B cell (primary cell): ENCODE results near the gene CYP2R1. TPM values are rescaled to one million over a fixed set of nuclear protein-coding genes. Genes with fewer than 3 reads are reported as not detected.

Experiments
- ATAC-seq: fragments of 200-7000 bp; cut with Tn5 transposase; one replicate; pipeline ENCODE4 v1.10.0; 2021; ENCODE audit warnings: low read depth, mild to moderate bottlenecking, moderate number of reproducible peaks, moderate library complexity
- CTCF ChIA-PET: fragments of 350-600 bp; sonication (Branson Sonifier 250); formaldehyde crosslinking; loops from one replicate; lab custom pipeline; 2021; ENCODE audit warnings: antibody characterized with exemption, inconsistent platforms; lab: Charles Lee
- POLR2A ChIA-PET: fragments of 350-600 bp; sonication (Branson Sonifier 250); formaldehyde crosslinking; loops from one replicate; lab custom pipeline; 2021; ENCODE audit warnings: antibody characterized with exemption; lab: Charles Lee
- DNase-seq: peaks from one replicate; pipeline ENCODE4 v3.0.0; 2013
- H2AFZ ChIP-seq: 2 replicates; pipeline ENCODE4 v1.6.1; 2012; ENCODE audit warnings: mild to moderate bottlenecking, low read depth, low read length; ENCODE audit not compliant: insufficient read depth, poor library complexity, severe bottlenecking
- H3K27ac ChIP-seq, 2 donors: 1 replicate in 1 of 2; 2 replicates in 1 of 2; pipeline ENCODE4 v1.5.1; 2012 to 2013; ENCODE audit warnings: low read length in 2 of 2, mild to moderate bottlenecking in 2 of 2, moderate library complexity in 1 of 2
- H3K27me3 ChIP-seq, 4 experiments: fragments of 200-600 bp in 1 of 4; sonication (generic) in 1 of 4; replicated peaks in 1 of 4; 1 replicate in 2 of 4; 2 replicates in 2 of 4; pipeline versions ENCODE4 v1.6.1 to v1.7.0; 2013 to 2016; ENCODE audit warnings: low read length in 3 of 4, mild to moderate bottlenecking in 2 of 4, mixed read lengths in 1 of 4, moderate library complexity in 1 of 4; ENCODE audit not compliant: insufficient read depth in 4 of 4, control insufficient read depth in 3 of 4; ENCODE audit errors: control extremely low read depth in 1 of 4
- H3K36me3 ChIP-seq, 2 experiments: replicated peaks in 1 of 2; 1 replicate in 1 of 2; 2 replicates in 1 of 2; pipeline versions ENCODE4 v1.6.1 to v1.7.1; 2013; ENCODE audit warnings: low read length in 1 of 2; ENCODE audit not compliant: insufficient read depth in 2 of 2, control insufficient read depth in 1 of 2; ENCODE audit errors: control extremely low read depth in 1 of 2, extremely low read depth in 1 of 2
- H3K4me1 ChIP-seq, 2 donors: fragments of 200-600 bp in 1 of 2; sonication (generic) in 1 of 2; 1 replicate in 1 of 2; 2 replicates in 1 of 2; pipeline versions ENCODE4 v1.5.1 to v1.6.1; 2013 to 2017; ENCODE audit warnings: low read length in 2 of 2; ENCODE audit not compliant: control insufficient read depth in 2 of 2, insufficient read depth in 2 of 2
- H3K4me2 ChIP-seq: replicated peaks from 2 replicates; pipeline ENCODE3; 2012; ENCODE audit warnings: mild to moderate bottlenecking, low read depth, low read length; ENCODE audit not compliant: poor library complexity, severe bottlenecking
- H3K4me3 ChIP-seq, 5 experiments: fragments of 200-600 bp in 1 of 5; sonication (generic) in 1 of 5; 1 replicate in 3 of 5; 2 replicates in 2 of 5; pipeline versions ENCODE4 v1.5.1 to v1.7.0; 2011 to 2016; ENCODE audit warnings: low read length in 4 of 5, mild to moderate bottlenecking in 4 of 5, low read depth in 2 of 5, control low read depth in 1 of 5, moderate library complexity in 1 of 5; ENCODE audit not compliant: insufficient read depth in 1 of 5; ENCODE audit errors: control extremely low read depth in 1 of 5, extremely low read depth in 1 of 5
- H3K79me2 ChIP-seq: fragments of 200-600 bp; sonication (generic); one replicate; pipeline ENCODE4 v1.6.0; 2016; ENCODE audit warnings: low read length; ENCODE audit not compliant: control insufficient read depth, insufficient read depth
- H3K9ac ChIP-seq: fragments of 200-600 bp; sonication (generic); 2 replicates; pipeline ENCODE4 v1.6.1; 2017; ENCODE audit warnings: mild to moderate bottlenecking, low read length, moderate library complexity
- H3K9me3 ChIP-seq, 3 donors: one replicate each; pipeline versions ENCODE4 v1.6.1 to v1.7.1; 2013; ENCODE audit warnings: low read length in 2 of 3; ENCODE audit not compliant: control insufficient read depth in 2 of 3, insufficient read depth in 1 of 3; ENCODE audit errors: control extremely low read depth in 1 of 3
- H4K20me1 ChIP-seq: 2 replicates; pipeline ENCODE4 v1.6.0; 2012; ENCODE audit warnings: mild to moderate bottlenecking, low read length; ENCODE audit not compliant: insufficient read depth, control insufficient read depth, poor library complexity, severe bottlenecking
- H3K27ac Mint-ChIP-seq: one replicate; pipeline ENCODE4 v1.8.0; 2021; ENCODE audit warnings: mixed read lengths
- H3K27me3 Mint-ChIP-seq: one replicate; pipeline ENCODE4 v1.8.0; 2021; ENCODE audit warnings: mixed read lengths
- H3K4me1 Mint-ChIP-seq: one replicate; pipeline ENCODE4 v1.8.0; 2021; ENCODE audit warnings: mixed read lengths
- H3K4me3 Mint-ChIP-seq: one replicate; pipeline ENCODE4 v1.8.0; 2021; ENCODE audit warnings: mixed read lengths
- H3K9me3 Mint-ChIP-seq: one replicate; pipeline ENCODE4 v1.8.0; 2022; ENCODE audit warnings: mixed read lengths; ENCODE audit not compliant: insufficient read depth
- EZH2 ChIP-seq: IDR thresholded peaks from 2 replicates; pipeline ENCODE4 v1.6.1; 2012; ENCODE audit warnings: borderline replicate concordance, low read depth, mild to moderate bottlenecking, moderate library complexity, low read length; ENCODE audit not compliant: insufficient read depth, poor library complexity, severe bottlenecking
- WGBS: methylation state at CpG from one replicate; pipeline ENCODE4 v1.1.5; 2013; ENCODE audit warnings: missing lambda C conversion rate; ENCODE audit not compliant: insufficient coverage; 5-methylcytosine and 5-hydroxymethylcytosine counted together
- intact Hi-C: fragments of 100-400 bp; cut with micrococcal nuclease; formaldehyde crosslinking; loops from one replicate; pipeline ENCODE4 v1.10.0; 2022
- polyA plus RNA-seq: library from polyadenylated mRNA; depleted of rRNA; stranded (reverse); fragments of >200 nt; gene quantifications from 2 replicates; pipeline ENCODE4 v1.2.3, GENCODE V29; 2012
- total RNA-seq, 2 donors: library from RNA; stranded (reverse); fragments of 120-200 nt in 1 of 2; gene quantifications; 1 replicate in 1 of 2; 2 replicates in 1 of 2; pipeline versions ENCODE4 v1.2.3 to v1.2.4, GENCODE V29; 2013 to 2022
- TF ChIP-seq, protein P1 (sequence below): fragments of 200-600 bp; IDR thresholded peaks from one replicate; pipeline ENCODE4 v1.8.0; 2022; ENCODE audit warnings: antibody characterized with exemption, mild to moderate bottlenecking

CYP2R1 gene
- total and polyA plus RNA-seq, 2 donors (not counting 1 experiment from before 2014, with no cell fraction given): 11.6 to 42.4 TPM

DNA sequence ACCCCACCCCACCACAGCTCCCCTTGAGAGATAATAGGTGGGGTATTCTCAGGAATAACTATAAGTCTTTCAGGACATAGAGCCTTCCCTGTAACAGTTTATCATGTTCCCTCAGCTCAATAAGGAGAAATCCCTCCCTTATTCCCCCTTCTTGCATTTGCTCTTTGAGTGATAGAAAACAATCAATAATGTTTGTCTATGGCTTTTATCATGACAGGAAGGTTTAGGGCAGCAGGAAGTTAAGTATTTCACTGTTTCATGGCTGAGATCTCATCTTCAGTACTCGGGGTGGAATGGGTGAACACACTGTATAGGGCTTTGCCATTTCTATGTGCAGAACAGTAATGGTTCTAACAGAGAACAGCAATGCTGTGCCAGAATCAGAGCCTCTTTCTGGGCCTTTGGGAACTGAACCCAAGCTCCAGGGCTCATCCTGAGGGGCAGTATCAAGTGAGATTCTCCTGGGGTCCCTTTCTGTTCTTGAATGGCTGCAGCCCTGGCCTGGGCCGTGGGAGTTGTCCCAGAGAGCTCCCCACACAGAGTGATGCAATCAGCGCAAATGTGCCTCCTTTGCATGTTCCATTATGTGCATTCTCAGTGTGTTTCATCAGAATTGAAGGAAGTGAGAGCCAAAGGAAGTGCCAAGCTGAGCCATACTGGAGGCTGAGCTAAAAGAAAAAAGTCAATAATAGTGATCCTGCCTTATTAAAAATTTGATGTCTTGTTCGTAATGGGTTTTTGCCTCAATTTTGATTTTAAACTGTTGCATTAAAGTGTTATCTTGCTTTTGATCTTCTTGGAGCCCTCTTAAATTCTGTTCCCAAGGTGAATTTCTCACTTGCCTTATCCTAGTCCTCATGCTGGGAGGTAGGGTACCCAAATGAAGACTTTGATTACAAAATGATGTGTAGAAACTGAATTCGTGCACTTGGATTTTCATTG lies 2.9 kb upstream of the CYP2R1 start:
- intact Hi-C loops: loop anchor here (5.0 kb wide), 4 partner anchors 128 to 1433 kb away; partner anchors contain the start of genes BTBD10 and PDE3B
- Mint-ChIP-seq H3K9me3 (no peaks in the 10 kb centered on the region), H3K4me1 (peaks cover 17% of the 10 kb centered on the region), H3K4me3 (no peak overlapping the region), H3K27ac (no peak overlapping the region), H3K27me3 (no peaks in the 10 kb centered on the region)
- Histone ChIP-seq H3K4me1 (peaks cover 3 to 5% of the 10 kb centered on the region in 2 donors), H3K4me2 (no peak overlapping the region), H3K9ac (no peak overlapping the region), H3K27me3 (no peaks in the 10 kb centered on the region), H3K4me3 (no peak overlapping the region), H3K9me3 (no peaks in the 10 kb centered on the region), H3K79me2 (peaks cover 5% of the 10 kb centered on the region), H3K36me3 (no peaks in the 10 kb centered on the region), H4K20me1 (no peaks in the 10 kb centered on the region), H3K27ac (no peak overlapping the region), H2AFZ (no peak overlapping the region)
- ChIA-PET POLR2A (no interaction called here), CTCF (interaction anchor here (1.0 to 7.6 kb wide), 2 partner anchors 8 to 12 kb away, joined by 3 to 155 read pairs; no protein-coding TSS in a partner anchor)
- 61% methylated on average over 3 of the region's 5 CpGs for WGBS
- DNase-seq: no peak
- no peak for ATAC-seq
- TF ChIP-seq EZH2: no peak
- TF ChIP-seq, protein P1, sequence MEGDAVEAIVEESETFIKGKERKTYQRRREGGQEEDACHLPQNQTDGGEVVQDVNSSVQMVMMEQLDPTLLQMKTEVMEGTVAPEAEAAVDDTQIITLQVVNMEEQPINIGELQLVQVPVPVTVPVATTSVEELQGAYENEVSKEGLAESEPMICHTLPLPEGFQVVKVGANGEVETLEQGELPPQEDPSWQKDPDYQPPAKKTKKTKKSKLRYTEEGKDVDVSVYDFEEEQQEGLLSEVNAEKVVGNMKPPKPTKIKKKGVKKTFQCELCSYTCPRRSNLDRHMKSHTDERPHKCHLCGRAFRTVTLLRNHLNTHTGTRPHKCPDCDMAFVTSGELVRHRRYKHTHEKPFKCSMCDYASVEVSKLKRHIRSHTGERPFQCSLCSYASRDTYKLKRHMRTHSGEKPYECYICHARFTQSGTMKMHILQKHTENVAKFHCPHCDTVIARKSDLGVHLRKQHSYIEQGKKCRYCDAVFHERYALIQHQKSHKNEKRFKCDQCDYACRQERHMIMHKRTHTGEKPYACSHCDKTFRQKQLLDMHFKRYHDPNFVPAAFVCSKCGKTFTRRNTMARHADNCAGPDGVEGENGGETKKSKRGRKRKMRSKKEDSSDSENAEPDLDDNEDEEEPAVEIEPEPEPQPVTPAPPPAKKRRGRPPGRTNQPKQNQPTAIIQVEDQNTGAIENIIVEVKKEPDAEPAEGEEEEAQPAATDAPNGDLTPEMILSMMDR: no peak
